Neural cell (in vitro differentiated cells): ENCODE data around the gene SYK. TPM values are rescaled to one million over a fixed set of nuclear protein-coding genes. Genes with fewer than 3 reads are reported as not detected.

Experiments
- H2AFZ ChIP-seq: fragments of 200-600, 300-800 bp; sonication (generic), shearing (Covaris generic); 2 replicates; pipeline ENCODE4 v1.6.0; 2014; ENCODE audit warnings: low read depth, mild to moderate bottlenecking, antibody characterized with exemption, low read length, moderate library complexity
- H3F3A ChIP-seq: fragments of 200-600 bp; shearing (Covaris generic); 2 replicates; pipeline ENCODE4 v1.6.1; 2016; ENCODE audit warnings: mild to moderate bottlenecking, moderate library complexity, mixed read lengths, antibody characterized with exemption, low read length; ENCODE audit not compliant: insufficient read depth, poor library complexity, severe bottlenecking
- H3K27ac ChIP-seq: fragments of 200-600, 300-800 bp; sonication (generic), shearing (Covaris generic); 2 replicates; pipeline ENCODE4 v1.5.1; 2014; ENCODE audit warnings: mild to moderate bottlenecking, low read length, moderate library complexity
- H3K27me3 ChIP-seq: fragments of 300-800, 200-600 bp; sonication (generic), shearing (Covaris generic); 2 replicates; pipeline ENCODE4 v1.6.0; 2014; ENCODE audit warnings: mild to moderate bottlenecking, low read depth, low read length, moderate library complexity; ENCODE audit not compliant: insufficient read depth
- H3K36me3 ChIP-seq: fragments of 300-800, 200-600 bp; sonication (generic), shearing (Covaris generic); 2 replicates; pipeline ENCODE4 v1.5.1; 2014; ENCODE audit warnings: mild to moderate bottlenecking, antibody characterized with exemption, low read length, moderate library complexity; ENCODE audit not compliant: insufficient read depth
- H3K4me2 ChIP-seq: fragments of 300-800, 200-600 bp; sonication (generic), shearing (Covaris generic); 2 replicates; pipeline ENCODE4 v1.6.0; 2014; ENCODE audit warnings: mild to moderate bottlenecking, low read length
- H3K4me3 ChIP-seq: fragments of 300-800, 200-600 bp; sonication (generic), shearing (Covaris generic); 2 replicates; pipeline ENCODE4 v1.5.1; 2014; ENCODE audit warnings: mild to moderate bottlenecking, low read length, moderate library complexity
- H3K79me2 ChIP-seq: fragments of 200-600 bp; shearing (Covaris generic); replicated peaks from 2 replicates; pipeline ENCODE4 v1.6.0; 2014; ENCODE audit warnings: mild to moderate bottlenecking, low read length, moderate library complexity; ENCODE audit not compliant: insufficient read depth
- H3K9ac ChIP-seq: fragments of 300-800, 200-600 bp; sonication (generic), shearing (Covaris generic); 2 replicates; pipeline ENCODE4 v1.6.1; 2016; ENCODE audit warnings: mild to moderate bottlenecking, low read length, mixed read lengths
- H3K9me2 ChIP-seq: fragments of 200-600 bp; shearing (Covaris generic); 2 replicates; pipeline ENCODE4 v1.6.1; 2016; ENCODE audit warnings: mild to moderate bottlenecking, low read length, mixed read lengths; ENCODE audit not compliant: insufficient read depth
- H3K9me3 ChIP-seq: fragments of 200-600, 300-800 bp; sonication (generic), shearing (Covaris generic); 2 replicates; pipeline ENCODE4 v1.6.1; 2016; ENCODE audit warnings: mild to moderate bottlenecking, mixed run types, low read length, moderate library complexity, mixed read lengths
- H4K20me1 ChIP-seq: fragments of 200-600 bp; shearing (Covaris generic); 2 replicates; pipeline ENCODE4 v1.6.1; 2016; ENCODE audit warnings: mild to moderate bottlenecking, mixed run types; ENCODE audit not compliant: insufficient read depth
- EP300 ChIP-seq: fragments of 450-650 bp; conservative IDR thresholded peaks from 2 replicates; pipeline ENCODE4 v1.6.1; 2014; ENCODE audit warnings: antibody characterized with exemption, mild to moderate bottlenecking, moderate library complexity; ENCODE audit not compliant: poor library complexity, severe bottlenecking
- EZH2 ChIP-seq: fragments of 200-600, 300-800 bp; shearing (Covaris generic), sonication (generic); IDR thresholded peaks from 2 replicates; pipeline ENCODE4 v1.6.1; 2014; ENCODE audit warnings: antibody characterized with exemption, low read length, borderline replicate concordance, mild to moderate bottlenecking; ENCODE audit not compliant: insufficient read depth, poor library complexity, severe bottlenecking
- MXI1 ChIP-seq: fragments of 450-650 bp; conservative IDR thresholded peaks from 2 replicates; pipeline ENCODE4 v1.6.1; 2014; ENCODE audit warnings: antibody characterized with exemption, mild to moderate bottlenecking; ENCODE audit not compliant: poor library complexity, severe bottlenecking
- POLR2AphosphoS5 ChIP-seq: IDR thresholded peaks from 2 replicates; pipeline ENCODE4 v1.6.1; 2012
- RAD21 ChIP-seq: fragments of 450-650 bp; conservative IDR thresholded peaks from 2 replicates; pipeline ENCODE4 v1.6.1; 2014; ENCODE audit warnings: antibody characterized with exemption, mild to moderate bottlenecking, moderate library complexity
- SMC3 ChIP-seq: fragments of 450-650 bp; conservative IDR thresholded peaks from 2 replicates; pipeline ENCODE4 v1.6.1; 2014; ENCODE audit warnings: antibody characterized with exemption, mild to moderate bottlenecking, moderate library complexity; ENCODE audit not compliant: poor library complexity
- TAF1 ChIP-seq: IDR thresholded peaks from 2 replicates; pipeline ENCODE4 v1.6.1; 2012; ENCODE audit warnings: low read depth
- polyA plus RNA-seq: library from polyadenylated mRNA; depleted of rRNA; stranded (reverse); fragments of >200 nt; gene quantifications from 2 replicates; pipeline ENCODE4 v1.2.3, GENCODE V29; 2014
- TF ChIP-seq, protein P1 (sequence below): fragments of 450-650 bp; IDR thresholded peaks from 2 replicates; pipeline ENCODE4 v1.5.1; 2014; ENCODE audit warnings: antibody characterized with exemption, mild to moderate bottlenecking, moderate library complexity; ENCODE audit not compliant: poor library complexity, severe bottlenecking
- TF ChIP-seq, protein P2 (sequence below): IDR thresholded peaks from 2 replicates; pipeline ENCODE4 v1.6.1; 2012; ENCODE audit warnings: borderline replicate concordance

Gene SYK
- polyA plus RNA-seq, 1 donor from 2014 or later: not detected

DNA sequence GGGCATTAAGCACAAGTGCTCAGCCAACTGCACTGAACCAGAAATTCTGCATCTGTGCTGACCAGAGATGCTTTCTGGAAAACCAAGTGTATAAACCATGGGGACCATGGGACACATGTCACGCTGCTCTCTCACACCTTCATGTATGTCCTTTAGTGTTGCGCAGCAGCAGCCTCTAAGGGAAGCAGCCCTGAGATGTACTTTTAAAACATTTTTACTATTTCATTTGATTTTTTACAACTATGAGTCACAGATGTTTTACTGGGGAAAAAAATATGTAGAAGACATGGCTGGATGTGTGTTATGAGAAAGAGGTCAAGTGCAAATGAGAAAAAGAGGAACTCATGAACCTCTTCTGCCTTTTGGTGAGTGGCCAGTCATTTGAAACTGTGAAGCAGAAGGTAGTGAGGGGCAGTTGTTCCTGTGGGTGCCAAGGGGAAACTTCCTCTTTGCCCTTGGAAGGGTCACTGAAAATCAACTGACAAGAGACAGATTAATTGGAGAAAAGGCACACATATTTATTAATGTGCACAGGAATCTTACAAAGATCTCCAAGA is 31.4 kb upstream of the SYK start:
- TF ChIP-seq RAD21 (no peak), TAF1 (no peak), EZH2 (no peak), MXI1 (no peak), EP300 (no peak), SMC3 (no peak), POLR2AphosphoS5 (no peak)
- TF ChIP-seq, protein P1, sequence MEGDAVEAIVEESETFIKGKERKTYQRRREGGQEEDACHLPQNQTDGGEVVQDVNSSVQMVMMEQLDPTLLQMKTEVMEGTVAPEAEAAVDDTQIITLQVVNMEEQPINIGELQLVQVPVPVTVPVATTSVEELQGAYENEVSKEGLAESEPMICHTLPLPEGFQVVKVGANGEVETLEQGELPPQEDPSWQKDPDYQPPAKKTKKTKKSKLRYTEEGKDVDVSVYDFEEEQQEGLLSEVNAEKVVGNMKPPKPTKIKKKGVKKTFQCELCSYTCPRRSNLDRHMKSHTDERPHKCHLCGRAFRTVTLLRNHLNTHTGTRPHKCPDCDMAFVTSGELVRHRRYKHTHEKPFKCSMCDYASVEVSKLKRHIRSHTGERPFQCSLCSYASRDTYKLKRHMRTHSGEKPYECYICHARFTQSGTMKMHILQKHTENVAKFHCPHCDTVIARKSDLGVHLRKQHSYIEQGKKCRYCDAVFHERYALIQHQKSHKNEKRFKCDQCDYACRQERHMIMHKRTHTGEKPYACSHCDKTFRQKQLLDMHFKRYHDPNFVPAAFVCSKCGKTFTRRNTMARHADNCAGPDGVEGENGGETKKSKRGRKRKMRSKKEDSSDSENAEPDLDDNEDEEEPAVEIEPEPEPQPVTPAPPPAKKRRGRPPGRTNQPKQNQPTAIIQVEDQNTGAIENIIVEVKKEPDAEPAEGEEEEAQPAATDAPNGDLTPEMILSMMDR: no peak
- TF ChIP-seq, protein P2, sequence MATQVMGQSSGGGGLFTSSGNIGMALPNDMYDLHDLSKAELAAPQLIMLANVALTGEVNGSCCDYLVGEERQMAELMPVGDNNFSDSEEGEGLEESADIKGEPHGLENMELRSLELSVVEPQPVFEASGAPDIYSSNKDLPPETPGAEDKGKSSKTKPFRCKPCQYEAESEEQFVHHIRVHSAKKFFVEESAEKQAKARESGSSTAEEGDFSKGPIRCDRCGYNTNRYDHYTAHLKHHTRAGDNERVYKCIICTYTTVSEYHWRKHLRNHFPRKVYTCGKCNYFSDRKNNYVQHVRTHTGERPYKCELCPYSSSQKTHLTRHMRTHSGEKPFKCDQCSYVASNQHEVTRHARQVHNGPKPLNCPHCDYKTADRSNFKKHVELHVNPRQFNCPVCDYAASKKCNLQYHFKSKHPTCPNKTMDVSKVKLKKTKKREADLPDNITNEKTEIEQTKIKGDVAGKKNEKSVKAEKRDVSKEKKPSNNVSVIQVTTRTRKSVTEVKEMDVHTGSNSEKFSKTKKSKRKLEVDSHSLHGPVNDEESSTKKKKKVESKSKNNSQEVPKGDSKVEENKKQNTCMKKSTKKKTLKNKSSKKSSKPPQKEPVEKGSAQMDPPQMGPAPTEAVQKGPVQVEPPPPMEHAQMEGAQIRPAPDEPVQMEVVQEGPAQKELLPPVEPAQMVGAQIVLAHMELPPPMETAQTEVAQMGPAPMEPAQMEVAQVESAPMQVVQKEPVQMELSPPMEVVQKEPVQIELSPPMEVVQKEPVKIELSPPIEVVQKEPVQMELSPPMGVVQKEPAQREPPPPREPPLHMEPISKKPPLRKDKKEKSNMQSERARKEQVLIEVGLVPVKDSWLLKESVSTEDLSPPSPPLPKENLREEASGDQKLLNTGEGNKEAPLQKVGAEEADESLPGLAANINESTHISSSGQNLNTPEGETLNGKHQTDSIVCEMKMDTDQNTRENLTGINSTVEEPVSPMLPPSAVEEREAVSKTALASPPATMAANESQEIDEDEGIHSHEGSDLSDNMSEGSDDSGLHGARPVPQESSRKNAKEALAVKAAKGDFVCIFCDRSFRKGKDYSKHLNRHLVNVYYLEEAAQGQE: no peak
- Histone ChIP-seq H3K9ac (no peak overlapping the region), H3K9me2 (no peaks in the 10 kb centered on the region), H4K20me1 (no peaks in the 10 kb centered on the region), H3K36me3 (no peaks in the 10 kb centered on the region), H3K4me2 (no peak overlapping the region), H2AFZ (no peak overlapping the region), H3K27me3 (no peaks in the 10 kb centered on the region), H3K27ac (no peak overlapping the region), H3K9me3 (no peaks in the 10 kb centered on the region), H3F3A (no peaks in the 10 kb centered on the region), H3K79me2 (no peaks in the 10 kb centered on the region), H3K4me3 (no peak overlapping the region)

DNA sequence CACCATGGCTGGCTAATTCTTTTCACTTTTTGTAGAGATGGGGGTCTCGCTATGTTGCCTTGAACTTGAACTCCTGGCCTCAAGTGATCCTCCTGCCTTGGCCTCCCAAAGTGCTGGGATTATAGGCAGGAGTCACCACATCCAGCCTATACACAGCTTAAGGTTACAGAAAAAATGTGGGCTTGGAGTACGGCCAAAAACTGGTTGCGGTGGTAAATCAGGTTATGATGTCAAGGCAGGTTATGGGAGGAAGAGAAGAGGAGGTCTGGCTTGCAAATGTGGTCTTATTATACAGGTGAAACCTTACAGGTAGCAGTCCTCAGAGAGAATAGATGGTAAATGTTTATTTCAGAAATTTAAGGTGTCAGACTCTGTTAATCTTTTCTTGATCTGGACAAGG is 30.7 kb upstream of the SYK start:
- Histone ChIP-seq H3K27me3 (no peaks in the 10 kb centered on the region), H3K9me3 (no peaks in the 10 kb centered on the region), H3K9me2 (no peaks in the 10 kb centered on the region), H3K4me2 (no peak overlapping the region), H3K27ac (no peak overlapping the region), H2AFZ (no peak overlapping the region), H4K20me1 (no peaks in the 10 kb centered on the region), H3K36me3 (no peaks in the 10 kb centered on the region), H3K9ac (no peak overlapping the region), H3K4me3 (no peak overlapping the region), H3F3A (no peaks in the 10 kb centered on the region), H3K79me2 (no peaks in the 10 kb centered on the region)
- no peak for TF ChIP-seq POLR2AphosphoS5

DNA sequence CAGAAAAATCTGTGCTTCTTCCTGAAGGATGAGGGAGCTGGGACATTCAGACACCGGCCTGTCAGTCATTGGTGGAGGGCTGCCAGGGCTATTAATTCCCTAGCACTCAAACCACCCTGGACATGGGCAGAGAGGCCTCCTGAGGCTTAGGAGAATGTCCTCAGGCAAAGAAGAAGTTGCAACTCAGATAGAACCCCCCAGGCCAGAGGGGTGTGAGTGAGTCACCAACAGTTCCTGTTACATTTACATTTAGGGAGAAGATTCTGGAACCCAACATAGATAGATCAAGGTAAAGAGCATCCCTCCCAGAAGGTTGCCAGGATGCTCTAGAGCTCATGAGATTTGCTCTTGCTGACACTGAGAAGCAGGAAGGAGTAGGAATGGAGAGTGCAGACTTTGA is 29.2 kb upstream of the SYK start:
- H3K4me2 ChIP-seq: no peak overlapping the region
- no peak overlapping the region for H2AFZ ChIP-seq
- no peaks in the 10 kb centered on the region for H3K36me3 ChIP-seq
- no peaks in the 10 kb centered on the region for H4K20me1 ChIP-seq
- H3K79me2 ChIP-seq: no peaks in the 10 kb centered on the region
- no peaks in the 10 kb centered on the region for H3F3A ChIP-seq
- no peak overlapping the region for H3K9ac ChIP-seq
- no peaks in the 10 kb centered on the region for H3K9me3 ChIP-seq
- H3K9me2 ChIP-seq: no peaks in the 10 kb centered on the region
- H3K4me3 ChIP-seq: no peak overlapping the region
- H3K27ac ChIP-seq: no peak overlapping the region
- TF ChIP-seq, protein P2: no peak
- no peak for TF ChIP-seq MXI1
- no peak for TF ChIP-seq TAF1
- TF ChIP-seq RAD21: no peak
- TF ChIP-seq, protein P1: no peak
- TF ChIP-seq SMC3: no peak
- no peak for TF ChIP-seq POLR2AphosphoS5
- no peak for TF ChIP-seq EP300
- TF ChIP-seq EZH2: no peak
- no peaks in the 10 kb centered on the region for H3K27me3 ChIP-seq
